HL-60 (cell line): ENCODE results near the gene KIAA1217.

Source experiments
- CTCF ChIP-seq: IDR thresholded peaks from one replicate; pipeline ENCODE4 v1.5.1; 2011; ENCODE audit warnings: low read length, control low read depth, inconsistent platforms; ENCODE audit not compliant: insufficient read depth
- POLR2AphosphoS5 ChIP-seq: IDR thresholded peaks from 2 replicates; pipeline ENCODE4 v1.6.1; 2012; ENCODE audit warnings: low read depth

- no peak for TF ChIP-seq CTCF
- no peak for TF ChIP-seq POLR2AphosphoS5
Observed at GRCh38 chr10:24262929-24263590, 54.1 kb downstream of the KIAA1217 start.
